ENCODE measurements around the gene NPIPB9.
A peak's percentile ranks its signal among the peaks of the same experiment; 100 is the strongest.
"Not testable (repeated sequence)": the region's sequence is repeated elsewhere in the genome, so short reads cannot be mapped to it uniquely, and the experiment has no call there.

Gene NPIPB9

DNA sequence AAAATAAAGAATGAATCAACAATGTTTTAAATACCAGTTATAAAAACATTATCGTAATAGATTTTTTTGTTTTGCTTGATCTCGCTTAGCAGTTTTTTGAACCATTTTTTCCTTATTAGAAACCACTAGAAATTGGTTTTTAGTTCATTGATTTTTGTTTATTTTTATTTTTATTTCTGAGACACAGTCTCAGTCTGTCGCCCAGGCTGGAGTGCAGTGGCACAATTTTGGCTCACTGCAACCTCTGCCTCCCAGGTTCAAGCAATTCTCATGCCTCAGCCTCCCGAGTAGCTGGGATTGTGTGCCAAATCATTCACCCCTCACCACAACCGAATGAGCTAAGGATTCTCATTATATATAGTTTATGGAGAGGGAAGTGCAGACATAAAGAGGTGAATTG, at the start of gene NPIPB9:
Gene NPIPB9, plus strand, starts transcription at position 301 of the 400 bp plus-strand sequence.
- DNase-seq, result not testable (repeated sequence)

DNA sequence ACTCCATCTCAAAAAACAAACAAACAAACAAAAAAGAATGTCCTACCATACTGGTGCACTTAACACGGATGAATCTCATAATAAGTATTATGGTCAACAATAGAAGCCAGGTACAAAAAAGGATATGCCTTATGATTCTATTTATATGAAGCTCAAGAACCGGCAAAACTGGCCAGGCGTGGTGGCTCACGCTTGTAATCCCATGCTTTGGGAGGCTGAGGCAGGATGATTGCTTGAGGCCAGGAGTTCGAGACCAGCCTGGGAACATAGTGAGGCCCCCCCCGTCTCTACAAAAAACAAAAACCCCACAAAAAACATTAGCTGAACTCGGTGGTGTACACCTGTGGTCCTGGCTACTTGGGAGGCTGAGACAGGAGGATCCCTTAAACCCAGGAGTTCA, 47.3 kb upstream of the NPIPB9 start:
- DNase-seq, result not testable (repeated sequence)

DNA sequence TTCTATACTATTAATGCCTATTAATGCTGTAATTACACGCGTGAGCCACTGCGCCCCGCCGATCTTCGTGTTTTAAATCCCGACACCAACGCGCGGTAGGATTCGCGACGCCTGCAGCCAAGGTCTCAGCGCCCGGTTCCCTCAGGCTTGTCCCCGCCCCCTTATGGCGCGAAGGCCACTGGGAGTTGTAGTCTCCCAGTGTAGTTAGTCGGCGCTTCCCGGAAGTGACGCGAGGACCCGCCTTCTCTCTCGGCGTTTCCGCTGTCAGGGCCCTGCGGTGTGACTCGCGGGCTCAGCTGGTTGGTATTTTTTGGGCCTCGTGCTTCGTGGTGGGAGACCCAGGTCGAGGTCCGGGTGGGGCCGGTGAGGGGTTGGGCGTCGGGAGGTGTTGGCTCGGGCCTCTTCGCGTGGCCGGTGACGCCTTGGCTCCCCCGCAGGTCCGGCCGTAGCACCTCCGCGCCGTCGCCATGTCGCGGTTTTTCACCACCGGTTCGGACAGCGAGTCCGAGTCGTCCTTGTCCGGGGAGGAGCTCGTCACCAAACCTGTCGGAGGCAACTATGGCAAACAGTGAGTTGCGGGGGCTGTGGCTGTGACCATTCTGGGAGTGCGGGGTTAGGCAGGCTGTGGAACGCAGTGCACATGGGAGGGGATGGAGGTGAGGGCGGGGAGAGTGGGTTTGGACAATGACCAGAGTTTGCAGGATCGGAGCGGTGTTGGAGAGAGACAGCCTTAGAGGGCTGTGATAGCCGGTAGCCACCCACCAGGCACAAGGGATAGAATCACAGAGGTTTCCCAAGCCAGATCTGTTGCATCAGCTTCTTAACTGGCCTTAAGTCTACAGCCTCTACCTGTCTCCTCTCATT, 40.1 kb upstream of the NPIPB9 start, which contains the start of gene EIF3C:
Gene EIF3C, plus strand, starts transcription at position 245 of the 864 bp plus-strand sequence. Its CDS starts 223 bp downstream, at position 468.
- not testable (repeated sequence) for DNase-seq

DNA sequence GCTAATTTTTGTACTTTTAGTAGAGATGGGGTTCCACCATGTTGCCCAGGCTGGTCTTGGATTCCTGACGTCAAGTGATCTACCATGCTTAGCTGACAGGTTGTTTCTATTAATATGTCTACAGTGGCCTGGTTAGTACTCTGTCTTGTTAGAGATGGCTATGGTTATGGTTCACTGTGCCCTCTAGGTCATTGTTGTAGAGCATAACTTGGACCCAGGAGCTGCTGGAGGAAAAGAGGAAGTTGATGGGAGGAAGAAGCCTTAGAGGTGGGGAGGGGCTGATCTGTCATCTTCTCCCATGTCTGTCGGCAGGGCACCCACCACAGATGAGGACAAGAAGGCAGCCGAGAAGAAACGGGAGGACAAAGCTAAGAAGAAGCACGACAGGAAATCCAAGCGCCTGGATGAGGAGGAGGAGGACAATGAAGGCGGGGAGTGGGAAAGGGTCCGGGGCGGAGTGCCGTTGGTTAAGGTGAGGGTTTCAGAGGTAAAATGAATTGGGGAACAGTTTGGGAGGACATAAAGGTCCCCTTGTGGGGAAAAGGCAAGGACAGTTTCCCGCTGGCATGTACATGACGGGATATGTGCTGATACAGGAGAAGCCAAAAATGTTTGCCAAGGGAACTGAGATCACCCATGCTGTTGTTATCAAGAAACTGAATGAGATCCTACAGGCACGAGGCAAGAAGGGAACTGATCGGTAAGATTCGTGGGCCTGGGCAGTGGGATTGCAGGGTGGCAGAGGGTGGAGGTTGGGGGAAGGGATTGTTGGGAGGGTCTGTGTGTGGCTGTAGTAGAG, 28.5 kb upstream of the NPIPB9 start:
- not testable (repeated sequence) for DNase-seq

DNA sequence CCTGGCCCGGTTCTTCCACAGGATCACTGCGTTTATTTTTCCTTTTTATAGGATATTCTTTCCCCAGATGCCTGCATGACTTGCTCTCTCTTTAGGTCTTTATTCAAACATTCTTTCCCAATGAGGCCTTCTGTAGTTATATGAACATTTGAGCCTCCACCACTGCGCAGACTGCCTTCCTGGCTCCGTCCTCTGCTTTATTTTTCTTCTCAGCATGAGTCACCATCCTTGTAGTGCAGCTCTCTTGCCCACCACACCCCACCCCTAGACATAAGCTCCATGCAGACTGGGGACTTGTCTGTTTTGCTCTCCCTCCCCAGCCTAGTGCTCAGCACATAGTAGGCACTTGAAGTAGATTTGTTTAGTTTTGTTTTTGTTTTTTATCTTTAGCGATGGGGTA, 20.3 kb upstream of the NPIPB9 start:
- not testable (repeated sequence) for DNase-seq

DNA sequence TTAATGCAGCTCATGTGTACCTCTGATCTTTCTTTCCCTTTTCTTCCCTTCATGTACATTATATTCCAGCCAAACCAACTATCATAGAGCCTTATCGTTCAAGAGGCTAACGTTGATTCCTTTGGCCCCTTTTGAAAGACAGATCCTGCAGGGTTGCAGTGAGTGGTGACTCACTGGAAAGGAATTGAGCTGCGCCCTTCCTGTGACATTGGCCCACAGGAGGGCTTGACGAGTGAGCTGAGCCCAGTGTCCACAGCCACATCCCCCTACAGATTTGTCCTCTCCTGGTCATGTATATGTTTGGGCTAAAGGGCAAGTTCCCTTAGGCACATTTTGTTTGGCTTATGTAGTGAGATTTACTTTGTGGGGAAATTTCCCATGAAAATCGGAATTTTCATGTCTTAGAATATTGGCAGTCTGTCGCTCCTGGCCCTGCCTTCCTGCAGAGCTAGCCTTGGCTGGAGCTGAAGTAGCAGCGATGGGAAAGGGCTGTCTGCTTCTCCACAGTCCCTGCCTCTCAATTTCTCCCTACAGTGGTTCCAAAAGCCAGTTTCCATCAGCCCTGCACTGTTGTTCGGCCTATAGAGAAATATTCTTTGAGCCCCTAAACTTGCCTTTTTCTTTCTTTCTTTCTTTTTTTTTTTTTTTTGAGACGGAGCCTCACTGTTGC, 19.0 kb upstream of the NPIPB9 start:
- DNase-seq, result not testable (repeated sequence)

DNA sequence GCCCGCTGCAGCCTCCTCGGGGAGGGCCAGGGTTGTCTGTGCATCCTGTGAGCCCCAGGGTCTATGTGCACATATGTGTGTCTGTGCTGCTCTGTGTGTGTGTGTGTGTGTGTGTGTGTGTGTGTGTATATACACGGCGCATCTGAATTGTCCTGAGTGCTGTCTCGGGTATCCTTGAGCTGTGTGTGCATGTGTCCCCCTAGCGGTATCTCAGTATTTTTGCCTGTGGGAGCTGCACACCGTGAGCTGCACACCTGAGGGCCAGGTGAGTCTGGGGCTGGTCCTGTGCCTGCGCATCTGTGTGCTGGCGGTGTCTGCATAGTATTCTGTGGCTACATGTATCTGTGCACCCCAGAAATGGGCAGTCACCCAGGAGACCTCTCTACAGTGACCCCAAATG, 11.8 kb upstream of the NPIPB9 start:
- DNase-seq, result not testable (repeated sequence)

DNA sequence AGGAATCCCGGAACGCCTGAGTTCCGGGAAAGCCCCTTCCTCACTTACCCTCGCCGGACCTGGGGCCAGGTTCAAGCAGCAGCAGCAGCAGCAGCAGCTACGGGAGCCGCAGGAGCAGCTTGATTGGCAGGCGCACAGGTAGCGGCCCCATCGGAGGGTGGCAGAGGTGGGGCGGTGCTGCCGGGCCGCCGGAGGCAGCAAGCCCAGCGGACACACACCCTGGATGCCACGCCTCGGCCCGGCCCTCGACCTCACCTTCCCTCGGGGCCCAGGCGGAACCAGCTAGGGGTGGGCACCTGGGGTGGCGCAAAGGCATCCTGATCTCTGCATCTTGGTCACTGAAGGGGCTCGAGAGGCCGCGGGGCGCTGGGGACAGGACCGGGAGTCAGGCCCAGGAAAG, 11.0 kb upstream of the NPIPB9 start:
- not testable (repeated sequence) for DNase-seq

DNA sequence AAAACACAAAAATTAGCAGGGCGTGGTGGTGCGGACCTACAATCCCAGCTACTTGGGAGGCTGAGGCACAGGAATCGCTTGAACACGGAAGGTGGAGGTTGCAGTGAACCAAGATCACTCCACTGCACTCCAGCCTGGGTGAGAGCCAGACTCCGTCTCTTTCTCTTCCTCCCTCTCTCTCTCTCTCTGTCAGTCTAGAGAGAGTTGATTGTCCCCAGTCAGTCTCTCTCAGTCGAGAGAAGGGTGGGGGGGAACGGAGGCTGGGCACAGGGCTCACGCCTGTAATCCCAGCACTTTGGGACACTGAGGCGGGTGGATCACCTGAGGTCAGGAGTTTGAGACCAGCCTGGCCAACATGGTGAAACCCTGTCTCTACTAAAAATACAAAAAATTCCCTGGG, 10.3 kb upstream of the NPIPB9 start:
- DNase-seq, result not testable (repeated sequence)

DNA sequence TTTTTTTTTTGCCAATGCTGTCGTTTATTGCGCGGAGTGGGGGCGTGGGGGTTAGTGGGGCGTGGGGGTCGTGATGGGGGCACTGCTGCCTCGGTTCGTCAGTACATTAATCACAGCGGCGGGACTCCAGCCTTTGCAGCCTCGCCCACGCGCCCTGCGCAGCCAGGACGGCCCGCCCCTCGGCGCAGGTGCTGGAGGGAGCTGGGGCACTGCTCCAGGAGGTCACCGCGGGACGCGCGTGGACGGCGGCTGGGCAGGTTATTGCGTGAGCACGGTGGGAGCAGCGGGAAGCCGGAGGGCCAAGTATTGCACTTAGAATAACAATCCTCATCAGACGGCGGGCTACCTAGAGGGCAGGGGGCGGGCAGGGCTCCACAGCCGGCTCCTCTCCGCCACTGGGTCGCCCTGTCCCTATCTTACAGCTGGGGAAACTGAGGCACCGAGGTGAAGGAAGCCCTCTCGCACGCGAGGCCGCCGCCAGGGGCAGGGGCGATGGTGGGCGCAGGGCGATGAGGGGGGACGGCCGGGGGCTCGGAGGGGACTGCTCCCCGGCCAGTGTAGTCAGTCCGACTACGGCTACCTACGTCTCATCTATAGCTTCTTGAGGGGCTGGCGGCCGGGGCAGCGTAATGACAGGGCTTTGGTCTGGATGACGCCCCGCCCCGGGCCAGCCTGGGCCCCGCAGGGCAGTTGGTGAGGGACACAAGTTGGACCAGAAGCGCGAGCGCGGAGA, 4.8 kb upstream of the NPIPB9 start:
- not testable (repeated sequence) for DNase-seq

DNA sequence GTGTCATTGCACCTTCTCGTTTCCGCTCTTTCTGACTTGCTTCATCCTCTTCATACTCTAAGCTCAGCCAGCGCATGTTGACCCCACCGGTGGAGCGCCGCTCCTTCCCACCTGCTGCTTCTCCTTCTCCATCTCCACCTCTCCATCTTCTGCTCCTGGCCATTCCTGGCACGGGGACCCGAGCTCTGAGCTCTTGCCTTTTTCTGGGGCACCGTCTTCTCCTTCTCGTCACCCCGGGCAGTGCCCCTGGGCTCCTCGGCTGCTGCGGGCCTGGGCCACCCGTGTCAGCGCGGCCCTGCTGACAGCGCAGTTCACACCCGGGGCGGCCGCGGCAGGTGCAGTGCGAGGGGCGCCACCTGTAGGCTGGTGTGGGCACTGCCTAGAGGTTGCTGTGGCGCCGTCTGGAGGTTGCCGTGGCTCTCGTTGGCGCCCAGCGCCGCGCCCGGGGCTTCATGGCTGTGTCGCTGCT, 1.6 kb upstream of the NPIPB9 start:
- DNase-seq, result not testable (repeated sequence)

DNA sequence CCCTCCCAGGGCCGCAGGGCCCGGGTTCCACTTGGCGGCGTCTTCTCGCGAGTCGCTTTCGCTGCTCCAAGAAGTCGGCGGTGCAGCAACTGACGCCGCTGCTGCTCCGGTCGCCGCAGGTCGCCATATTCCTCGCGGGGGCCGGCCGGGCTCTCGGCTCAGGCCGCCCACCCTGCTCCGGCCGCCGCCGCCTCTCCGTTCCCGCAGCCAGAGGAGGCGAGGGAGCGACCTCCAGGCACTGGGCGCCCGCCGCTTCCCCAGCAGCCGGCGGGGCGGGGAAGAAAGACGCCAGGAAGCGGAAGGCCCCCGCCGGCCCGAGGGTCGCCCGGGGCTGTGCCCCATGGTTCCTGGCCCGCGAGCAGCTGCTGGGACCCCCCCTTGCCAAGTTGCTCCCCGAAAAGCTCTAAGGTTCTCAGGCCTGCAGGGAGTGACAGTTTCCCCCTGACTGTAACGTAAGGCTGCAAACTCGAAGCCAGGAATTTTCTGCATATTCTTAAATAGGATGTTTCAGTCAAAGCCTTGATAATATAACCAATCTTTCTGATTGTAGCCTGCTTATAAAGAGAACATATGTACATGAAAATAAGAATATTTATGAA, 1.0 kb upstream of the NPIPB9 start:
- not testable (repeated sequence) for DNase-seq

DNA sequence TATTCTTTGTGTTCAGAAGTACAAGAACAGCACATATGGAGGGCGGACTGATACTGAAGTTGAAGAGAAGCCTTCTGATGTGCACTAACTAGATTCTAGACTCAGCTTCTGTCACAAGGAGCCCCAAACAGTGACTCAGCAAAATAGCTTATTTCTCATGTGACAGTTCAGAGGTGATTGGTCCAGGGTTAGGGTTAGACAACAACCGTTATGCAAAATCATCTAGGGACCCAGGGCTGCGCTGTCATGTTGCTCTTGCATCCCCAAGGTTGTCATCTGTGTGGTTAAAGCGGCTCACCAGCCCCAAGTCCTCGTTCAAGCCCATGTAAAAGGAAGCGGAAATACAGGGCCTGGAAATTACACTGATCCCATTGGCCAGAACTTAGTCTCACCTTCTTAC, 30.1 kb downstream of the NPIPB9 start:
- not testable (repeated sequence) for DNase-seq

DNA sequence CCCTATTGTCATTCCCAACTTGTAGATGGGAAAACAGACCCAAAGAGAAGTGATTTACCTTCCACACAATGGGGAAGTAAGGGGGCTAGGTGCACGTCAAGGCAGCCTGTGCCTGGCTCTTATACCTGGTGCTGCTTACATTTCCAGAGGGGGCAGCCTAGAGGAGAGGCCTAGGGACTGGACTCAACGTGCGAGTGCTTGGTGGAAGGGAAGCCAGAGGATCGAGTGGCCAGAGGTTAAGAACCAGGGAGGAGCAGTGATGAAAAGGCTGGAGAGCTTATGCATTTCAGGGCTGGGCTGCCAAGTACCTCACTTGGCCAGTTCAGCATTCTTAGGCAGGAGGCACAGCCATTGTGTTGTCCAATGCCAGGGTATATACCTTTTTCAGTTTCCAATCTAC, 30.8 kb downstream of the NPIPB9 start:
- DNase-seq, result not testable (repeated sequence)

DNA sequence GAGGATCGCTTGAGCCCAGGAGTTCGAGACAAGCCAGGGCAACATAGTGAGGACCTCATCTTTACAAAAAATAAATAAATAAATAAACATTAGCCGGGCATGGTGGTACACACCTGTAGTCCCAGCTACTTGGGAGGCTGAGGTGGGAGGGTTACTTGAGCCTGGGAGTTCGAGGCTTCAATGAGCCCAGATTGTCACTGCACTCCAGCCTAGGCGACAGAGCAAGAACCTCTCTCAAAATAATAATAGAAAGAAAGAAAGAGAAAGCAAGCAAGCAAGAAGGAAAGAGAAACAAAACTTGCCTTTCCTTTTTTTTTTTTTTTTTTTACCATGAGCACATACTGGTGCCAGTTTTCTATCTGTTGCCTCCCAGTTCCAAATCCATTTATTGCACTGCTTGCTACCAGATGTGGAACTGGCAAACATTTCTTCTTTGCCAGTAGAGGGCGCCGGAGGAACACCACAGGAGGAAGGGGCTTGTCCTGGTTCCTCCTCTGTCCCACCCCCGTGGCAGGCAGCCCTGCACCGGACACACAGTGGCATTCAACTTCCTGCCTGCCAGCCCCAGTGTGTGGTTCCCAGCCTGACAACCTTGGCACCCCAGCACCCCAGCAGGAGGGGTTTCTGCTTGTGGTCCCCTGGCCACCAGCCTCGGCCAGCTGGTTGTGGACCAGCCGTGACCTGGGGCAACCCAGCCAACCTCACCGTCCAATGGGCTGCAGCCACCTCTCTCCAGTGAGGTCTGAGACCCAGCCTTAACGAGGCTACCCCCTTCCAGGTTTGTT, 50.8 kb downstream of the NPIPB9 start:
- DNase-seq, result peak; percentile 37

DNA sequence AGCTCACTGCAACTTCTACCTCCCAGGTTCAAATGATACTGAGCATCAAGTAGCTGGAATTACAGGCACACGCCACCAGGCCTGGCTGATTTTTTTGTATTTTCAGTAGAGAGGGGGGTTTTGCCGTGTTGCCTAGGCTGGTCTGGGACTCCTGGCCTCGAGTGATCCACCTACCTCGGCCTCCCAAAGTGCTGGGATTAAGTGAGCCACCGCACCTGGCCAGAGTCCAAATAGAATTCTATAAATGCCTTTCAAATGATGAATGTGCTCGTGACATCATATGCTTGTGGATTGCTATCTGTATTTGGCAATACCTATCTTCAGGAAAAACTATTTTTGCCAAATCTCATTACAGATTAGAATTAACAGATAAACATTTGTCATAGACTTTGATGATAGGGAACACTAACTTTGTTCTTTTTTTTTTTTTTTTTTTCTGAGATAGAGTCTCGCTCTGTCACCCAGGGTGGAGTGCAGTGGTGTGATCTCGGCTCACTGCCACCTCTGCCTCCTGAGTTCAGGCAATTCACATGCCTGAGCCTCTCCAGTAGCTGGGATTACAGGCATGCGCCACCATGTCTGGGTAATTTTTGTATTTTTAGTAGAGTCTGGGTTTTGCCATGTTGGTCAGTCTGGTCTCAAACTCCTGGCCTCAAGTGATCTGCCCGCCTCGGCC, 56.0 kb downstream of the NPIPB9 start:
- not testable (repeated sequence) for DNase-seq

DNA sequence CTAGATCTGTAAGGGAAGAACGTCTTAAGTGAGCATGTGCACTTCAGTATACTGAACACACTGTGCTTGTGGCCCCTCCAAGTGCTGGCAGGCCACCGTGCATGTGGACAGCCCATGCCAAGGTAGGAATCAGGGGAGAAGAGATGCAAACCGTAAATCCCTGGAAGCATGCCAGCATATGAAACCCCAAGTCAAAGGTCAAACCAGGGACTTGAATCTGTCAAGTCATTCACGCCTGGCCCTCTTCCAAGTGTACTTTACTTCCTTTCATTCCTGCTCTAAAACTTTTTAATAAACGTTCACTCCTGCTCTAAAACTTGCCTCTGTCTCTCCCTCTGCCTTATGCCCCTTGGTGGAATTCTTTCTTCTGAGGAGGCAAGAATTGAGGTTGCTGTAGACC, 68.4 kb downstream of the NPIPB9 start:
- no peak for DNase-seq

DNA sequence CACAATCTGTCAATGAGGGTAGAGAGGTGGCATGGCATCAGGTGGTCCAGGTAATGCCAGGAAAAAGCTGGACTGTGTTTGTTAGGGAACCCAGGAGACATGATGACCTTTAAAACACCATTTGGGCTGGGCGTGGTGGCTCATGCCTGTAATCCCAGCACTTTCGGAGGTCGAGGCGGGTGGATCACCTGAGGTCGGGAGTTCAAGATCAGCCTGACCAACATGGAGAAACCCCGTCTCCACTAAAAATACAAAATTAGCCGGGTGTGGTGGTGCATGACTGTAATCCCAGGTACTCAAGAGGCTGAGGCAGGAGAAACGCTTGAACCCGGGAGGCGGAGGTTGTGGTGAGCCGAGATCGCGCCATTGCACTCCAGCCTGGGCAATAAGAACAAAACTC, 69.0 kb downstream of the NPIPB9 start:
- DNase-seq, result not testable (repeated sequence)

DNA sequence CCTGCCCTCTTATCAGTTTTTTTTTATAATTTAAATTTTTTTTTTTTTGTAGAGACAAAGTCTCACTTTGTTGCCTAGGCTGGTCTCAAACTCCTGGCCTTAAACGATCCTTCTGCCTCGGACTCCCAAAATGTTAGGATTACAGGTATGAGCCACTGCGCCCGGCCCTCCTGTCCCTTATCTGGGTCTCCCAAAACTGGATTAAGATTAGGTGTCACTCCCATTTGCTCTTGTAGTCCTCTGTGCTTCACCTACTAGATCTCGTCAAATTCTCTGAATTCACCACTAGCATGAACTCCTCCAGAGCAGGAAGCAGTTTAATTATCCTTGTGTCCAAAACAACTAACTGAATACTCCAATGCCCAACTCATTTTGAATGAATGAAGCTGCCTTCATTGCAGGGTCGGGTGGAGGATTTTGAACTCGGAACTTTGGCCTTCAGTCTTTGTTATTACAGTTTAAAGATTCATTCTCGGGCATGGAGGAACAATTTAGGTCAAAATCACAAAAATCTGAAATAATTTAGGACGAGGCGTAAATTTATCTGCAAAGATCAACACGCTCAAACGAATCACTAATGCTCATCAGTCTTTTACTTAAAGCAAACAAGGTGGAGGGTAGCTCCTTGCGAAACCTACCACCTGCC, 70.4 kb downstream of the NPIPB9 start:
- no peak for DNase-seq

Data from NCI-H1694 (cell line).